NOMO-1 treated with DMSO at 0.1 percent for 48 hours (cell line): ENCODE results near the gene LCE2D.
A peak's percentile ranks its signal among the peaks of the same experiment; 100 is the strongest.
"Not testable (repeated sequence)": the region's sequence is repeated elsewhere in the genome, so short reads cannot be mapped to it uniquely, and the experiment has no call there.

Experiments used
- DNase-seq: peaks from one replicate; lab custom pipeline; 2025; ENCODE audit not compliant: unreplicated experiment; lab: John Stamatoyannopoulos, UW

Gene LCE2D, protein sequence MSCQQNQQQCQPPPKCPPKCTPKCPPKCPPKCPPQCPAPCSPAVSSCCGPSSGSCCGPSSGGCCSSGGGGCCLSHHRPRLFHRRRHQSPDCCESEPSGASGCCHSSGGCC

DNA sequence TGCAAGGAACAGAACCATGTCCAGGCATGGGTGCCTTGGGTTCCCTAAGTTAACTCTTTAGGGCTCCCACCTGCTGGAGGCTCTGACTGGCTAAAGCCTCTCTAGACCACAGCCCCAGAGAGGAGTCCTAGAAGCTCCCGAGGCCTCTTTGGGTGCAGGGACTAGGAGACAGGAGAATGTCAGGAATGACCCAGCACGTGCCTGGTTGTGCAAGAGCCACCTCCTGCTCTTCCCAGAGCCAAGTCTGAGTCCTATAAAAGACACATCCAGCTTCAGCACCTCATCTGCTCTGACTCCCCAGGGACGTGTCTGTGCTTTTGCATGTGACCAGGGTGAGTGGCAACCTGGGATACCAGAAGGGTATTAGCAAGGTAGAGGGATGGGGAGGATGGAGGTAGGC lies at the start of gene LCE2D:
Gene LCE2D (plus strand): TSS at position 283 of the 400 bp plus-strand sequence. CDS start 726 bp downstream, outside the sequence.
- DNase-seq, result no peak

DNA sequence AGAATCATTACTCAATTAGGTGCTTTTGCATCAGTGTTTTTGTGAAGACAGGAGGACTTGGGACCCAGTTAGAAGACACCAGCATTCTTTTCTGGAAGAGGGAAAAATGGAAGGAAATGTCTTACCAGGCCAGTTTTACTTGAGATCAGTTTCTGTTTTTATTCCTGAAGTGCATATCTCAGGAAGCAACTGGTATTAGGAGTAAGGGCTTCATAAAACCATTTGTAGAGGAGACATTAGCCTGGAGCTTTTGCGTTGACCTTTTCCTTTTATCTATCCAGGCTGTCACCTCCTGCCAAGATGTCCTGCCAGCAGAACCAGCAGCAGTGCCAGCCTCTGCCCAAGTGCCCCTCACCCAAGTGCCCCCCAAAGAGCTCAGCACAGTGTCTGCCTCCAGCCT lies 49.7 kb upstream of the LCE2D start, which contains the start of gene LCE3B:
Gene LCE3B (plus strand): TSS at position 301 of the 400 bp plus-strand sequence. CDS start 0 bp downstream, at position 301.
- no peak for DNase-seq

DNA sequence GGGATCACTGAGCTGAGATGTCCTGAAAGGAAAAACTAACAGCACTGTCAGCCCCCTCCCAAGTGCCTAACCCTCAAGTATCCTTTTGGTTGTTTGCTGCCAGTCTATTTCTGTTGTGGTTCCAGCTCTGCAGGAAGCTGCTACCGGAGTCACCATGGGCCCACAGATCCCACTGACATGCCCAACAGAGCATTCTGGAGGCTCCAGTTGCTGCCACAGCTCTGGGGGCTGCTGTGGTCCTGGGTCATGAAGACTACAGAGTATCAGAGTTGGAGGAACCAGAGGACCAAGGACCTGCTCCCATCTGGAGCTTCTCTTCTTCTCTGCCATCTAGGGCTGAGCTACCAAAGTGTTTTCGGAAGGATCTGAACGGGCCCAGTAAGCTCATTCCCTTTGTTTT lies 41.2 kb upstream of the LCE2D start:
- no peak for DNase-seq

DNA sequence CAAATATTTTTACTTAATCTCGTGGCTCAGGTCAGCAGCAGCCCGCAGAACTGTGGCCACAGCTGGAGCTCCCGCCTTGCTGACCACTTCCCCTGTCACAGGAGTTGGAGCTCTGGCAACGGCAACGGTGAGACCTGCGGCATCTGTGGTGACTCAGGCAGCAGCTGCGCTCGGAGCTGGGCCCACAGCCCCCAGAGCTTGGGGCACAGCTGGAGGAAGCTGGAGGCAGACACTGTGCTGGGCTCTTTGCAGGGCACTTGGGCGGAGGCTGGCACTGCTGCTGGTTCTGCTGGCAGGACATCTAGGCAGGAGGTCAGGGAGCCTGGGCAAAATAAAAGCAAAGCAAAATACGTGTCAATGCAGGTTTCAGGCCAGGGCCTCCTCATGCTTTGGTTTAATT lies 40.4 kb upstream of the LCE2D start, which contains the start of gene LCE3A:
Gene LCE3A (minus strand): TSS at position 301 of the 400 bp plus-strand sequence. CDS start 0 bp downstream, at position 301.
- DNase-seq, result peak; percentile 39

DNA sequence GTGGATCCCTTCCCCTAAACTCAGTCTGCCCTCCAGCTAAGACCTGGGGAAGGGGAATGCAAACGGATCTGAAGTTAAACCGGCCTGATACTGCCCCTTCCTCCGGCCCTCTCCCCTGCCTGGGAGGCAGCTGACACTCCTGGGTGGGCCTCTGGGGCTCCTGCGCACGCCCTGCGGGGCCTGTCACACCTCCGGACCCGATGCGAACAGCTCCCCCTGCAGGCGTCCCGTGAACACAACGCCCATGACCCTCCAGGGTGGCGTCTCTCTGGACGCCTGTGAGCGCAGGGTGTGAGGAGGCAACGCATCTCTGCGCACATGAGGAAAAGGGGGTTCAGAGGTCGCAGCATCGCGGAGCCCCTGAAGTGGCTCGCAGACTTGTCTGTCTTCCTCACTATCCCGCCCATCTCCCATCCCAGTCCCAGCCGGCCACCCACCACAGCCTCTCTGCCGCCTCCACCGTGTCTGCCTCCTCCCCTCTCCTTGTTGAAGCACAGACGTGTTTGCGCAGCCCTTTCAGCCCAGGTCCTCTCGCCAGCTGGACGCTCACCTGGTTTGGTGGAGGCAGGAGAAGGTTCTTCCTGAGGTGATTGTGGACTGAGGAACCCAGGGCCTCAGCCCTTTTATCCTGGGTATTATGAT lies 39.9 kb upstream of the LCE2D start:
- DNase-seq, result no peak

DNA sequence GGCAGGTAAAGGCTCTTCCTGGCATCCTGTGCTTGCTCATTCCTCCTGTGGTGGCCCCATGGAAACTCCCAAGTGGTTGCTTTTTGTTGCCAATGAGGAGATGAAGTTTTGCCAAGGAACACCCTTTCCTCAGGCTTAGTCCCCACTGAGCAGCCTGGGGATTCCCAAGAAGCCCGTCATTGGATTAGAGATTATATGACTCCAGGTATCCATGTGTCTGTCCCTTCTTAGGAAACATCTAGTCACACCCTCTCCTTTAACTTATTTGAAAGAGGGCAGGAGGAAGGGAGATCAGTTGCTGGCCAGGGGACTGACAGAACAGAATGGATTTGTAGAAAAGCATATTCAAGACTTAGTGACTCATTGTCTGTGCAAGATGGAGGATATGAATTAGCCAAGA lies 36.4 kb upstream of the LCE2D start:
- no peak for DNase-seq

DNA sequence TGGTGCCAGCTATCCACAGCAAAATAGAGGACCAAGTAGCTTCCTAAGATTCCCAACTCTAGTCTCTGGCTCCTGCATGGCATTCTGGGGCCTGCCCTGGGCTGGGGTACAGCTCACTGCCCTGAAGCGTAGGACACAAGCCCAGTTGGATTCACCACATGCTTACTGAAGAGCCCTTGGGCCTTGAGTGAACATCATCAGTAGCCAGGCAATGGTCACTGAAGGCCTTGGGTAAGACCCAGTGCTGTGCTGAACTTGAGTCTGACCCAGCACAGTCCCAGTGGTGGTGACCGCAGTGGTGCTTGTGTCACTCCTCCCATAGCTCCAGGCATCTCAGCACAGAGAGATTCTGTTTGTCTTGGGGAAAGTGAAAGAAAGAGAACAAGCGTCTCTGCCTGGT lies 32.6 kb upstream of the LCE2D start:
- DNase-seq, result no peak

DNA sequence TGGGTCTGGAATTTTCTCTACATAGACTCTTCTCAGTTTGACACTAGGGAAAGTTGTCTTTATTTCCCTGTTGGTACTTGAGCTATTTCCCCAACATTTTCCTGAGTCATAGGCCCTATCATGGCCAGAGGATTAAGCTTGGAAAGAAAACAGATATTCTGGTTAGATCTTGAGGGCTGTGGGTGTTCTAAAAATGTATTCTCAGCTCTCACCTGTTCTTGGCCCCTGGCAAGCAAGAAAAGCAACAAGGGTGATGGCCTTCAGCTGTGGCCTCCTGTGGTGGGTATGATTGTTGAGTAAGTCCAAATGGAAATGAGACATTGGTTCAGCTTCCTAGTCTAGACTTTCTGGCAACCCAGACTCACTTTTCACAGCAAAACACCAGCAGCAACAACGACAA lies 22.8 kb upstream of the LCE2D start:
- DNase-seq, result no peak

DNA sequence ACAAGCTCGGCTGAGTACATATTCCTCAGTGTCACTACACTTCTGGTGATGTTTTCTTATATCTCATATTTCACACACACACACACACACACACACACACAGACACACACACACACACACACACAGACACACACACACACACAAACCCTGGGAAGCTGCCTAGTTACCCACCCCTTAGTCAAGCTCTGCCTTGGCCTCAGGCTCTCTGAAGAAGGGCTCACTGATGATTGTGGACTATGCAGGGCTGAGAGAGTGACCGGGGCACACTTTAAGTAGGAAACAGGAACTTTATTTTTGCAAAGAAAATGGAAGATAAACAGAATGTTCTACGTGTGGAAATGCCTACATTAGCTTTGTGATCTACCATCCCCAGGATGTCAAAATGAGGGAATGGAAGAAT lies 19.2 kb upstream of the LCE2D start:
- no peak for DNase-seq

DNA sequence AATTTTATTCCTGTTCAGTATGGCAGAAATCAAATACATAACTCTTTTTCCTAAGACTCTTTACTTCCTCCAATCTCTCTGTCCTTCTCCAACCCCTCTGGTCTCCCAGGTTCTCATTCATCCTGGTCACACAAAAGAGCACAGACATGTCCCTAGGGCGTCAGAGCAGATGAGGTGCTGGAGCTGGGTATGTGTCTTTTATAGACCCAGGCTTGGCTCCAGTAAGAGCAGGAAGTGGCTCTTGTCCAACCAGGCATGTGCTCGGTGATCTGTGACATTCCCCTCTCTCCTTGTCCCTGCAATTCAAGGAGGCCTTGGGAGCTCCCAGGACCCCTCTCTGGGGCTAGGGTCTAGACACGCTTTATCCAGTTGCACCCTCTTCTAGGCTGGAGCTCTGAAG lies 18.0 kb upstream of the LCE2D start:
- no peak for DNase-seq

DNA sequence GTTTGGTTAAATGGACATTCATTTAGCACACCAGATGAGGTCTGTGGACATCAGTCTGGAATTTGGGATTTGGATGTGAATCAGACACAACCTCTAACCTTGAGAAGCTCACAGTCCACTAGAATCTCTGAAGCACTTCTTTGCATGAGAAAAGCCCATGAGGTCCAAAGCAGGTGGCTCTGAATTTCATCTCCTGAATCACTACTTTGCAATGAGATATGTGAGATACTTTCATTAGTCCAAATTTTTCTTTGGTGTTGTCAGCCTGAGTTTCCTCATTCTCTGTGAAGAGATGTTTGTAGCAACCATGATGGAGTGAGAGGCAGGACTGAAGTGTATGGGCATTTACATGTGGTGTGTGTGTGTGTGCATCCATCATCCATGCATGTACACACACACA lies 16.5 kb upstream of the LCE2D start:
- DNase-seq, result no peak

DNA sequence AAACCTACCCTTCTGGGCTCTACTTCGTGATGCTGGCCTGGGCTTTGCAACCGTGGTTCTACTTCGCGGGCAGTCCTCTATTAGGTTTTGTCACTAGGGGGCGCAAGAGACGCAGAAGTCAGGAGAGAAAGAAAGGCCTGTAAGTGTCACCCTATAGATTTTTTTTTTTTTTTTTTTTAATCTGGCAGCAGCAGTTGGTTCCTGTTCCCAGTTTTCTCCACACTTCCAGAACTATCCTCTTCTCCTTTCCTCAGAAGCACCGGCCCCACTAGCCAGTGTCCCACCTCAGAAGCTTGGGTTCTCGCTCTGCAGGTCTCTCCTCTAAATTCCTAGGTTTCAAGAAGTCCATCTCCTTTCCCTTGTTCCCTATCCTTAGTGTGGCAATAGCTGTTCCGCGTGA lies 9.1 kb upstream of the LCE2D start:
- peak; percentile 39 for DNase-seq

DNA sequence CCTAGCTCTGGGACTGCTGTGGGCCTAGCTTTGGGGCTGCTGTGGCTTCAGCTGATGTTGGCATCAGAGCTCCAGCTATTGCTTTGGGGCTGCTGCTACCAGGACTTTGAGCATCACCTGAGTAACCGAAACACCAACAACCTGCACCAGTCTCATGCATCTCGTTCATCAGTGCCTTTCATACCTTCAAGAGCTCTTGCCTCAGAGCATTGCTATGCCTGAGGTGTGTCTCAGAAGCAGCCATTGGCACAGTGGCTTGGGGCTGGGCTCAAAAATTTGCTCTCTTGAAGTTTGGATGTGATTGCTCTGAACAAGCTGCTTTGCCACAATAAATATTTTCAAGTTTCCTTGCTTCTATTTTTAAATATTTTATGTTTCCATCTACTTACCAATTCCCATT lies 6.7 kb upstream of the LCE2D start:
- DNase-seq, result no peak

DNA sequence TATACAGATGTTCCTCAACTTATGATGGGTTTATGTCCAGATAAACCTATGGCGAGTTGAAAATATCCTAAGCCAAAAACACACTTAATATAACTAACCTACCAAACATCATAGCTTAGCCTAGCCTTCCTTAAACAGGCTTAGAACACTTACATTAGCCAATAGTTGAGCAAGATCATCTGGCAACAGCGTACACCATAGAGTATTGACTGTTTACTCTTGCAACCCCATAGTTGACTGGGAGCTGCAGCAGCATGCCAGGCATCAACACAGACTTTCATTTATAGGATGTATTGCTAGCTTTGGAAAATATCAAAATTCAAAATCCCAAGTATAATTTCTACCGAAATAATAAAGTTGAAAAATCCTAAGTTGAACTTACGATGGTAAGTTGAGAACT lies 5.5 kb upstream of the LCE2D start:
- no peak for DNase-seq

DNA sequence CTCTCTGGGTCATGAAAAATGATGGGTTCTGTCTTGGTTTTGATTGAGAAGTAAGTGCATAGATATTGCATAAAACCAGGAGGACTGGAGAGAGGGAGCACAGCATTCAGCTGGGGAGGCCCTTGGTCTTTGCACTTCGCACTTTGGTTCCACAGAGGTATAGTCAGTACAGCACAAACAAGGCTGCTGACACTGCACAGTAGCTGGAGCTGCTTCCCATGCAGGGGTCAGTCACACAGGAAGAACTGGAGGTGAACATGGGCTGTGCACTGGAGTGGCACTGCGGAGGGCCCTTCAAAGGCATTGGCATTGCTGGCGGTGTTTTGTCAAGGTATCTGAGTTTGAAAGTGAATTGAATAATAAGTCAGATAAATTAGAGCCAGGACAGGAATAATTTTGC lies 4.5 kb upstream of the LCE2D start:
- no peak for DNase-seq

DNA sequence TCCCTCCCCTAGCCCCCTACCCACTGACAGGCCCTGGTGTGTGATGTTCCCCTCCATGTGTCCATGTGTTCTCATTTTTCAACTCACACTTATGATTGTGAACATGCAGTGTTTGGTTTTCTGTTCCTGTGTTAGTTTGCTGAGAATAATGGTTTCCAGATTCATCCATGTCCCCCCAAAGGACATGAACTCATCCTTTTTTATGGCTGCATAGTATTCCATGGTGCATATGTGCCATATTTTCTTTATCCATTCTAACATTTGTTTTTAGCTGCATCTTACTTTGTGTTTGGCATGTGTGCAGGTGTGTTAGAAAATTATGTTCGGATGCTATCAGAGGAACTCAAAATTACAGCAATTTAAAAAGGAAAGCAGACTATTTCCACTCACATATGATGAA lies 3.0 kb downstream of the LCE2D start:
- DNase-seq, result not testable (repeated sequence)

DNA sequence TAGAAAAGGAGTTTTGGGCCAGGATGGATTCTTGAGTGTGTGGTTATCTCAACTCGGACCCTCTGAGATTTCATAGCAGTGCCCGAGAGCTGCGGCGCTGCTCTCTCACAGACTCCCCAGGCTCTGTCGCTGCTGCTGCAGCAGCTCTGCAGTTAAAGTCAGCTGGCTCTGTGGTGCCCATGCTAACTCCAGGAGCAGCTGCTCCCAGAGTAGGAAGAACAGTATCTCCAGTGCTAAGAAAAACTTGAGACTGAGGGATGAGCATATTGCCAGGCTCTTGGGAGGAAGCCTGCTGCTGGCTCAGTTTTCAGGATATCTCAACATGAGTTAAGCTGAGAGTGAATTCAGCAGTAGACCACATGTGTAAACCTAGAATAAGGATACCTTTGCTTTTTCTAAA lies 4.5 kb downstream of the LCE2D start:
- DNase-seq, result no peak

DNA sequence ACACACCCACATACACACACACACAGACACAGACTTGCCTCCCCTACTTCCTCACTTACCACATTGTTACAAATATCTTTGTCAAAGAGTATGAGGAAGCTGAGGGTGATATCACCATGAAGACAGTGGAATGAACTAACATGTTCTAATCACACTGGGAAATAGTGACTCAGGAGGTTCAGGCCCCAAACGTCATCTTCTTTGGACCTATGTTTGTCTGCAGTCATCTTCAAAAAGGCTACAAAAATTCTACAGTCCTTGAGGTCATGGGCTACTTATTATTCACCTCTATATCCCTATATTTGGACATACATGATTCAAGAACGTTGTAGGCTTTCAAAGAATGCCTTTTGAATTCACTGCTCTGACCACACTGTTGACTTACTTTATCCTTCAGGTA lies 9.8 kb downstream of the LCE2D start:
- no peak for DNase-seq

DNA sequence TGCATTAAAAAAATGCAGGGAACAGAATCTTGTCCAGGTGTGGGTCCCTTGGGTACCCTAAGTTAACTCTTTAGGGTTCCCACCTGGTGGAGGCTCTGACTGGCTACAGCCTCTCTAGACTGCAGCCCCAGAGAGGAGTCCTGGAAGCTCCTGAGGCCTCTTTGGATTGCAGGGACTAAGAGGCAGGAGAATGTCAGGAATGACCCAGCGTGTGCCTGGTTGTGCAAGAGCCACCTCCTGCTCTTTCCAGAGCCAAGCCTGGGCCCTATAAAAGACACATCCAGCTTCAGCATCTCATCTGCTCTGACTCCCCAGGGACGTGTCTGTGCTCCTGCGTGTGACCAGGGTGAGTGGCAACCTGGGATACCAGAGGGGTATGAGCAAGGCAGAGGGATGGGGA lies 11.8 kb downstream of the LCE2D start, which contains the start of gene LCE2C:
Gene LCE2C (plus strand): TSS at position 297 of the 400 bp plus-strand sequence. CDS start 737 bp downstream, outside the sequence.
- not testable (repeated sequence) for DNase-seq

DNA sequence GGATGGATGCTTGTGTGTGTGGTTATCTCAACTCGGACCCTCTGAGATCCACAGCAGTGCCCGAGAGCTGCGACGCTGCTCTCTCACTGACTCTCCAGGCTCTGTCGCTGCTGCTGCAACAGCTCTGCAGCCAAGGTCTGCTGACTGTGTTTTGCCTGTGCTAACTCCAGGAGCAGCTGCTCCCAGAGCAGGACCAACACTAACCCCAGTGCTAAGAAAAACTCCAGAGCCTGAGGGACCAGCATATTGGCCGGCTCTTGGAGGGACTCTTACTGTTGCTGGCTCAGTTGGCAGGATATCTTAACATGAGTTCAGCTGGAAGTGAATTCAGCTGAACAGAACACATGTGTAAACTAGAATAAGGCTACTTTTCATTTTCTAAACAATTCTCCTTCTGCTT lies 16.3 kb downstream of the LCE2D start:
- DNase-seq, result no peak

DNA sequence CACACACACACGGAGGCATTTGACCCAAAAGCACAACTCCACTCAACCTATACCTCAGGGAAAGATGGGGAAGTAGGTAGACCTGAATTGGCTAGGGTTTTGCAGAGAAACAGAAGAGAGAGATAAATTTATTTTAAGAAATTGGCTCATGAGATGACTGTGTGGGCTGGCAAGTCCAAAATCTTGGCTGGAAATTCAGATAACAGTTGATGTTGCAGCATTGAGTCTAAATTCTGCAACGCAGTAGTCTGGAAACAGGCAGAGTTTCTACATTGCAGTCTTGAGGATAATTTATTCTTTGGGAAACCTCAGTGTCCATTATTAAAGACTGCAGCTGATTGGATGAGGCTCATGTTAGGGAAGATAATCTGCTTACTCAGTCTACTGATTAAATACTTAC lies 18.4 kb downstream of the LCE2D start:
- no peak for DNase-seq

DNA sequence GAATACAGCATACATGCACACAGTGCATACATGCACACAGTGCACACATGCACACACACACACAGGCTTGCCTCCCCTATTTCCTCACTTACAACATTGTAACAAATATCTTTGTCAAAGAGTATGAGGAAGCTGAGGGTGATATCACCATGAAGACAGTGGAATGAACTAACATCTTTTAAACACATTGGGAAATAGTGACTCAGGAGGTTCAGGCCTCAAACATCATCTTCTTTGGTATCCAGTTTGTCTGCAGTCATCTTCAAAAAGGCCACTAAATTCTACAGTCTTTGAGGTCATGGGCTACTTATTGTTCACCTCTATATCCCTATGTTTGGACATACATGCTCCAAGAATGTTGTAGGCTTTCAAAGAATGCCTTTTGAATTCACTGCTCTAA lies 20.7 kb downstream of the LCE2D start:
- no peak for DNase-seq

DNA sequence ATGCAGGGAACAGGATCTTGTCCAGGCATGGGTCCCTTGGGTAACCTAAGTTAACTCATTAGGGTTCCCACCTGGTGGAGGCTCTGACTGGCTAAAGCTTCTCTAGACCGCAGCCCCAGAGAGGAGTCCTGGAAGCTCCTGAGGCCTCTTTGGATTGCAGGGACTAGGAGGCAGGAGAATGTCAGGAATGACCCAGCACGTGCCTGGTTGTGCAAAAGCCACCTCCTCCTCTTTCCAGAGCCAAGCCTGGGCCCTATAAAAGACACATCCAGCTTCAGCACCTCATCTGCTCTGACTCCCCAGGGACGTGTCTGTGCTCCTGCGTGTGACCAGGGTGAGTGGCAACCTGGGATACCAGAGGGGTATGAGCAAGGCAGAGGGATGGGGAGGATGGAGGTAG lies 22.6 kb downstream of the LCE2D start, which contains the start of gene LCE2B:
Gene LCE2B (plus strand): TSS at position 301 of the 400 bp plus-strand sequence. CDS start 721 bp downstream, outside the sequence.
- not testable (repeated sequence) for DNase-seq
